Measurements from ENCODE around the gene SGMS1. TPM values are rescaled to one million over a fixed set of nuclear protein-coding genes. Genes with fewer than 3 reads are reported as not detected.
A peak's percentile ranks its signal among the peaks of the same experiment; 100 is the strongest.
"Not testable (repeated sequence)": the region's sequence is repeated elsewhere in the genome, so short reads cannot be mapped to it uniquely, and the experiment has no call there.

Gene SGMS1
- total RNA-seq, 1 donor from 2014 or later, result 24.1 TPM

DNA sequence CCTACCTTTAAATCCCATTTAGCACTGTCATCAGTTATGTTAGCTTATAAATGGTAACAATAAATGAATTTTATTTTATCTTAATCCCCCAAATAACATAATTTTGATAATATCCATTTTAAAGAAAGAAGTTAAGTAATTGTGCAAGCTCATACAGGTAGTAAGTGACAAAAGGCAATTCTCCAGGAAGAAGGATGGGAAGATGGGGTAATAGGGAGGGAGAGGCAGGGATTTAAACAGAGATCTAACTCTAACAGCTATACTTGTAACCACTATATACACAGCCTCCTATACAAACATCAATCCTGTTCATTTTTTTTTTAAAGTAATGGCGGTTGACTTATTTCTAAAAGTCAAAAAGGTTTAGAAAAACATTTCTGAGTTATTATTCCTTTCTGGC lies 119.4 kb downstream of the SGMS1 start:
- Mint-ChIP-seq H3K4me3 (ENCODE audit: unreplicated experiment) (no peak overlapping the region), H3K27me3 (ENCODE audit: unreplicated experiment) (peaks cover 2% of the 10 kb centered on the region), H3K4me1 (ENCODE audit: low read depth, unreplicated experiment) (peaks cover 17% of the 10 kb centered on the region), H3K36me3 (ENCODE audit: unreplicated experiment) (no peaks in the 10 kb centered on the region), H3K27ac (ENCODE audit: unreplicated experiment) (no peak overlapping the region), H3K9me3 (ENCODE audit: unreplicated experiment) (peaks cover 3% of the 10 kb centered on the region)
- TF ChIP-seq, protein P1, sequence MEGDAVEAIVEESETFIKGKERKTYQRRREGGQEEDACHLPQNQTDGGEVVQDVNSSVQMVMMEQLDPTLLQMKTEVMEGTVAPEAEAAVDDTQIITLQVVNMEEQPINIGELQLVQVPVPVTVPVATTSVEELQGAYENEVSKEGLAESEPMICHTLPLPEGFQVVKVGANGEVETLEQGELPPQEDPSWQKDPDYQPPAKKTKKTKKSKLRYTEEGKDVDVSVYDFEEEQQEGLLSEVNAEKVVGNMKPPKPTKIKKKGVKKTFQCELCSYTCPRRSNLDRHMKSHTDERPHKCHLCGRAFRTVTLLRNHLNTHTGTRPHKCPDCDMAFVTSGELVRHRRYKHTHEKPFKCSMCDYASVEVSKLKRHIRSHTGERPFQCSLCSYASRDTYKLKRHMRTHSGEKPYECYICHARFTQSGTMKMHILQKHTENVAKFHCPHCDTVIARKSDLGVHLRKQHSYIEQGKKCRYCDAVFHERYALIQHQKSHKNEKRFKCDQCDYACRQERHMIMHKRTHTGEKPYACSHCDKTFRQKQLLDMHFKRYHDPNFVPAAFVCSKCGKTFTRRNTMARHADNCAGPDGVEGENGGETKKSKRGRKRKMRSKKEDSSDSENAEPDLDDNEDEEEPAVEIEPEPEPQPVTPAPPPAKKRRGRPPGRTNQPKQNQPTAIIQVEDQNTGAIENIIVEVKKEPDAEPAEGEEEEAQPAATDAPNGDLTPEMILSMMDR (IDR thresholded peaks at IDR 0.05; ENCODE audit: partially characterized antibody, unreplicated experiment), result no peak
- DNase-seq, result no peak

DNA sequence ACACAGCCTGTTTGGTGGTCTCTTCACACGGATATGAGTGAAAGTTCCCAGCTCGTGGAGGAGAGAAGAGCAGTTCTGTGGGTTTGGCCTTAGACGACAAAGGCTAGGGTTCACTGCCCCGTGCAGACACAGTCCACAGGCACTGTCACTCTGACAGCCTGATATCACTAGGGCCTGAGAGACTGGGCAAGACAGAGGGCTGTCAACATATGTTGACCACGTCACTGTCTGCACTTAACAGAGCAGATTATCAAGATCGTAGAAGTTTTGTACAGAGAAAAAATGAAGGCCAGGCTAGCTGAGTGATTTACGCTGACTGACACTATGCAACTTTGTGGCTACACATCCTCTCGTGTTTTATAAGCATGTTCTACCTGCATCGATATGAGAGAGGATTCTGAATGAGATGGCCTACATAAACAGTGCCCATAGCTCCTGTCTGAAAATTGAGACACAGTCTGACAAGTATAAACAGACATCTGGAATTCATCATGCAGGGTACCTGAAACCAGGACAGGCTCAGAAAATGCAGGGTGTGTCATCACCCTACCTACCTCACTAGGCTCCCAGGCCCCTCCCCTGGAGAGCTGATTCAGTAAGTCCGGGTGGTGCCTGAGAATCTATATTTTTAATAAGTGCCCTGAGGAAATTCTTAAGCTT lies 120.0 kb downstream of the SGMS1 start:
- H3K27ac Mint-ChIP-seq (ENCODE audit: unreplicated experiment), result peak overlapping the region; percentile 92

DNA sequence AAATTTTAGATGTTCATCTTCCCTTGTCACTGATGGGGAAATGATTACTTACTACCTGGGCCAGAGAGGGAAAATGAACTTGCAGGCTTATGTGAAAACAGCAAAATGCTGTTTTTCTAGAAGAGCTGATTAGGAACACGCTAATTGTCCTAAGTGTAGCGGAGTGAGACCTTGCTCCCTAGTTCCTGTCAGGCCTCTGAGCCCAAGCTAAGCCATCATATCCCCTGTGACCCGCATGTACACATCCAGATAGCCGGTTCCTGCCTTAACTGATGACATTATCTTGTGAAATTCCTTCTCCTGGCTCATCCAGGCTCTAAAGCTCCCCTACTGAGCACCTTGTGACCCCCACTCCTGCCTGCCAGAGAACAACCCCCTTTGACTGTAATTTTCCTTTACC lies 120.6 kb downstream of the SGMS1 start:
- not testable (repeated sequence) for H3K9me3 Mint-ChIP-seq (ENCODE audit: unreplicated experiment); DNase-seq; H3K4me3 Mint-ChIP-seq (ENCODE audit: unreplicated experiment); H3K27me3 Mint-ChIP-seq (ENCODE audit: unreplicated experiment); H3K36me3 Mint-ChIP-seq (ENCODE audit: unreplicated experiment)
- Mint-ChIP-seq H3K4me1 (ENCODE audit: low read depth, unreplicated experiment) (peaks cover 17% of the 10 kb centered on the region), H3K27ac (ENCODE audit: unreplicated experiment) (peak overlapping the region; percentile 92)

More for the DNA sequence above, 120.0 kb downstream of the SGMS1 start:
- Mint-ChIP-seq H3K4me1 (ENCODE audit: low read depth, unreplicated experiment) (peaks cover 17% of the 10 kb centered on the region), H3K36me3 (ENCODE audit: unreplicated experiment) (no peaks in the 10 kb centered on the region), H3K4me3 (ENCODE audit: unreplicated experiment) (no peak overlapping the region), H3K9me3 (ENCODE audit: unreplicated experiment) (peaks cover 3% of the 10 kb centered on the region), H3K27me3 (ENCODE audit: unreplicated experiment) (peaks cover 2% of the 10 kb centered on the region)
- DNase-seq, result no peak
- TF ChIP-seq, protein P1 (IDR thresholded peaks at IDR 0.05; ENCODE audit: partially characterized antibody, unreplicated experiment), result no peak

- H3K4me3 Mint-ChIP-seq (ENCODE audit: unreplicated experiment), result no peak overlapping the region
- no peak overlapping the region for H3K27ac Mint-ChIP-seq (ENCODE audit: unreplicated experiment)
- H3K27me3 Mint-ChIP-seq (ENCODE audit: unreplicated experiment), result peaks cover 2% of the 10 kb centered on the region
- no peaks in the 10 kb centered on the region for H3K36me3 Mint-ChIP-seq (ENCODE audit: unreplicated experiment)
- H3K4me1 Mint-ChIP-seq (ENCODE audit: low read depth, unreplicated experiment), result peaks cover 14% of the 10 kb centered on the region
- peaks cover 3% of the 10 kb centered on the region for H3K9me3 Mint-ChIP-seq (ENCODE audit: unreplicated experiment)
- no peak for DNase-seq
- TF ChIP-seq, protein P1 (IDR thresholded peaks at IDR 0.05; ENCODE audit: partially characterized antibody, unreplicated experiment), result no peak
Observed at GRCh38 chr10:50501924-50502452, 121.8 kb downstream of the SGMS1 start.

DNA sequence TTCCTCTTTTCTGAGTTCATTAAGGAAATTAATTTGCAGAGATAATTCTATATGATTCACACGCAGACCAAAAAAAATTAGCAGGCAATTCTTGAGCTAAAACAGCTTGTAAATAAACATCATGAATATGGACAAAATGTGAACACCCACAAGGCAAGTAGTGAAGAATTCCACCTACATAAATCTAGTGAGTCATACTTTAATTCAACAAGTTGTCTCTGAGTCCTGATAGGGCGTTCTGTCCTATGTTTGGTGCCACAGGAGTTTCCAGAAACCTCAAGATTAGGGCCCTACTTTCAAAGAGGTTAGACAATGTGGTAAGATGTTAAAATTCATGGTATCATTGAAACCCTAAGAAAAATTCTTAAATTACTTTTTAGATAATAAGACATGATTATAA lies 122.3 kb downstream of the SGMS1 start:
- H3K27ac Mint-ChIP-seq (ENCODE audit: unreplicated experiment), result no peak overlapping the region
- peaks cover 3% of the 10 kb centered on the region for H3K9me3 Mint-ChIP-seq (ENCODE audit: unreplicated experiment)
- H3K4me1 Mint-ChIP-seq (ENCODE audit: low read depth, unreplicated experiment), result peaks cover 14% of the 10 kb centered on the region
- no peak for DNase-seq
- no peak overlapping the region for H3K4me3 Mint-ChIP-seq (ENCODE audit: unreplicated experiment)
- peaks cover 3% of the 10 kb centered on the region for H3K27me3 Mint-ChIP-seq (ENCODE audit: unreplicated experiment)
- no peaks in the 10 kb centered on the region for H3K36me3 Mint-ChIP-seq (ENCODE audit: unreplicated experiment)
- TF ChIP-seq, protein P1 (IDR thresholded peaks at IDR 0.05; ENCODE audit: partially characterized antibody, unreplicated experiment), result no peak

All from glutamatergic neuron (in vitro differentiated cells).